HG03064 (cell line): ENCODE data around the gene EIF4B.
"Not testable (repeated sequence)": the region's sequence is repeated elsewhere in the genome, so short reads cannot be mapped to it uniquely, and the experiment has no call there.

ENCODE experiments used
- ATAC-seq: cut with Tn5 transposase; IDR thresholded peaks from one replicate; pipeline ENCODE4 v1.9.1; 2021; ENCODE audit warnings: low read depth; ENCODE audit not compliant: unreplicated experiment

EIF4B gene

GRCh38 chr12:52992699-52993557 lies 13.3 kb upstream of the EIF4B start:
- no peak for ATAC-seq

GRCh38 chr12:52993558-52993869 lies 12.7 kb upstream of the EIF4B start:
- no peak for ATAC-seq

GRCh38 chr12:53004178-53004577 lies 2.1 kb upstream of the EIF4B start:
- no peak for ATAC-seq

- ATAC-seq: no peak
Observed at GRCh38 chr12:53004582-53004981, 1.7 kb upstream of the EIF4B start.

- peak; percentile 2 for ATAC-seq
Observed at GRCh38 chr12:53005215-53005985, 856 bp upstream of the EIF4B start.

- peak; percentile 17 for ATAC-seq
Observed at GRCh38 chr12:53006810-53007309, 604 bp downstream of the EIF4B start.

GRCh38 chr12:53007343-53007742 lies 1.1 kb downstream of the EIF4B start:
- no peak for ATAC-seq

GRCh38 chr12:53008760-53009159 lies 2.5 kb downstream of the EIF4B start:
- not testable (repeated sequence) for ATAC-seq

- no peak for ATAC-seq
Observed at GRCh38 chr12:53010955-53011354, 4.7 kb downstream of the EIF4B start.

- ATAC-seq: no peak
Observed at GRCh38 chr12:53011889-53012288, 5.6 kb downstream of the EIF4B start.

- no peak for ATAC-seq
Observed at GRCh38 chr12:53012928-53013327, 6.7 kb downstream of the EIF4B start.

GRCh38 chr12:53014709-53015108 lies 8.5 kb downstream of the EIF4B start:
- ATAC-seq: no peak

- ATAC-seq: no peak
Observed at GRCh38 chr12:53025250-53025649, 19.0 kb downstream of the EIF4B start.

GRCh38 chr12:53027014-53027413 lies 20.8 kb downstream of the EIF4B start:
- ATAC-seq: not testable (repeated sequence)

- no peak for ATAC-seq
Observed at GRCh38 chr12:53031616-53032015, 25.4 kb downstream of the EIF4B start.

GRCh38 chr12:53033832-53034231 lies 27.6 kb downstream of the EIF4B start:
- ATAC-seq: not testable (repeated sequence)

- ATAC-seq: no peak
Observed at GRCh38 chr12:53034459-53034858, 28.2 kb downstream of the EIF4B start.

- no peak for ATAC-seq
Observed at GRCh38 chr12:53036802-53037201, 30.5 kb downstream of the EIF4B start.

GRCh38 chr12:53039851-53040250 lies 33.6 kb downstream of the EIF4B start:
- no peak for ATAC-seq

GRCh38 chr12:53042607-53043454 lies 36.6 kb downstream of the EIF4B start:
- ATAC-seq: no peak
